ENCODE results near the gene MOB3B. TPM values are rescaled to one million over a fixed set of nuclear protein-coding genes. Genes with fewer than 3 reads are reported as not detected.
A peak's percentile ranks its signal among the peaks of the same experiment; 100 is the strongest.

MOB3B gene
- total RNA-seq, 4 donors from 2014 or later, result 9.8 to 17.6 (median 14.6) TPM

GRCh38 chr9:27352457-27353165 lies 177.0 kb downstream of the MOB3B start:
- TF ChIP-seq POLR2A (IDR thresholded peaks at IDR 0.05) (no peak), CTCF (IDR thresholded peaks at IDR 0.05) (no peak)
- Histone ChIP-seq H3K27ac (no peak overlapping the region), H3K27me3 (no peaks in the 10 kb centered on the region), H3K36me3 (no peaks in the 10 kb centered on the region), H3K9me3 (no peaks in the 10 kb centered on the region), H3K4me1 (peaks cover 0 to 4% of the 10 kb centered on the region in 2 donors), H3K4me3 (replicated peaks in 1 of 3) (no peak overlapping the region)
- WGBS, 2 donors, result 87% methylated on average over 5 of the region's 5 CpGs
- DNase-seq, result no peak
- intact Hi-C loops (cut with DNase I), result no loop called here

GRCh38 chr9:27351438-27351837 lies 178.2 kb downstream of the MOB3B start:
- DNase-seq, result peak in 1 of 2 donors; percentile 20
- Histone ChIP-seq H3K4me3 (replicated peaks in 1 of 3) (no peak overlapping the region), H3K36me3 (no peaks in the 10 kb centered on the region), H3K27ac (no peak overlapping the region), H3K9me3 (no peaks in the 10 kb centered on the region), H3K27me3 (no peaks in the 10 kb centered on the region), H3K4me1 (peaks cover 0 to under 1% of the 10 kb centered on the region in 2 donors)
- WGBS, 2 donors, result 64 to 82% methylated on average over 2 of the region's 2 CpGs
- intact Hi-C loops (cut with DNase I), result no loop called here
- TF ChIP-seq CTCF (IDR thresholded peaks at IDR 0.05), result no peak
- TF ChIP-seq POLR2A (IDR thresholded peaks at IDR 0.05), result no peak

- H3K9me3 ChIP-seq, result no peaks in the 10 kb centered on the region
- H3K4me3 ChIP-seq (replicated peaks in 1 of 3), result no peak overlapping the region
- intact Hi-C loops (cut with DNase I), result no loop called here
- H3K36me3 ChIP-seq, result no peaks in the 10 kb centered on the region
- no peak for TF ChIP-seq POLR2A (IDR thresholded peaks at IDR 0.05)
- no peak for TF ChIP-seq CTCF (IDR thresholded peaks at IDR 0.05)
- H3K27ac ChIP-seq, result no peak overlapping the region
- no peak for DNase-seq
- 97 to 98% methylated on average over 5 of the region's 5 CpGs for WGBS, 2 donors
- no peaks in the 10 kb centered on the region for H3K27me3 ChIP-seq
- H3K4me1 ChIP-seq, result no peaks in the 10 kb centered on the region
Observed at GRCh38 chr9:27350382-27350976, 179.1 kb downstream of the MOB3B start.

GRCh38 chr9:27349698-27350080 lies 179.9 kb downstream of the MOB3B start:
- 88 to 92% methylated on average over 1 of the region's 1 CpG for WGBS, 2 donors
- Histone ChIP-seq H3K4me3 (replicated peaks in 1 of 3) (no peak overlapping the region), H3K27ac (no peak overlapping the region), H3K9me3 (no peaks in the 10 kb centered on the region), H3K4me1 (no peaks in the 10 kb centered on the region), H3K27me3 (no peaks in the 10 kb centered on the region), H3K36me3 (no peaks in the 10 kb centered on the region)
- intact Hi-C loops (cut with DNase I), result no loop called here
- TF ChIP-seq POLR2A (IDR thresholded peaks at IDR 0.05) (no peak), CTCF (IDR thresholded peaks at IDR 0.05) (no peak)
- DNase-seq, result no peak
